Measurements from ENCODE around the gene STXBP5.

- TF ChIP-seq CTCF (IDR thresholded peaks at IDR 0.05; ENCODE audit: poor library complexity) (no peak), EZH2phosphoT487 (IDR thresholded peaks at IDR 0.05; ENCODE audit: low read depth, severe bottlenecking, unreplicated experiment) (no peak)
Measured at GRCh38 chr6:147298461-147298860, 94.2 kb downstream of the STXBP5 start.

Data from hepatocyte (in vitro differentiated cells).